Muscle of leg (tissue), 11 donors: ENCODE data around the gene DGKD. TPM values are rescaled to one million over a fixed set of nuclear protein-coding genes. Genes with fewer than 3 reads are reported as not detected.
"Not testable (repeated sequence)": the region's sequence is repeated elsewhere in the genome, so short reads cannot be mapped to it uniquely, and the experiment has no call there.

Source experiments
- DNase-seq: peaks from one replicate; pipeline ENCODE4 v3.0.0; 2013
- H3K27ac ChIP-seq: one replicate; pipeline ENCODE4 v1.5.1; 2013; ENCODE audit warnings: mild to moderate bottlenecking, low read length, control low read depth
- H3K27me3 ChIP-seq: one replicate; pipeline ENCODE4 v1.6.1; 2013; ENCODE audit warnings: low read length; ENCODE audit not compliant: control insufficient read depth, insufficient read depth
- H3K36me3 ChIP-seq: one replicate; pipeline ENCODE4 v1.6.1; 2013; ENCODE audit warnings: low read length; ENCODE audit not compliant: control insufficient read depth, insufficient read depth
- H3K4me1 ChIP-seq: one replicate; pipeline ENCODE4 v1.6.1; 2013; ENCODE audit warnings: low read length; ENCODE audit not compliant: control insufficient read depth, insufficient read depth
- H3K4me3 ChIP-seq: one replicate; pipeline ENCODE4 v1.5.1; 2013; ENCODE audit warnings: low read length, control low read depth
- H3K9me3 ChIP-seq: replicated peaks from 2 replicates; pipeline ENCODE4 v1.6.1; 2013; ENCODE audit warnings: low read depth, low read length; ENCODE audit not compliant: control insufficient read depth
- WGBS: methylation state at CpG from one replicate; pipeline ENCODE4 v1.1.5; 2013; ENCODE audit warnings: missing lambda C conversion rate; ENCODE audit not compliant: insufficient coverage; 5-methylcytosine and 5-hydroxymethylcytosine counted together
- polyA plus RNA-seq, 8 donors: library from polyadenylated mRNA; unstranded; fragments of 120-200 nt; gene quantifications; one replicate each; pipeline versions ENCODE4 v1.2.1 to v1.2.3, GENCODE V29; 2013; ENCODE audit warnings: inconsistent platforms in 1 of 8, low replicate concordance in 1 of 8; ENCODE audit not compliant: insufficient read length in 8 of 8, insufficient read depth in 1 of 8
- total RNA-seq: library from RNA; stranded (reverse); fragments of 120-200 nt; gene quantifications from one replicate; pipeline ENCODE4 v1.2.4, GENCODE V29; 2013

The DGKD gene
- total and polyA plus RNA-seq, 9 donors = 14.7 to 30.3 (median 22.3) TPM

GRCh38 chr2:233372855-233373254, 18.6 kb downstream of the DGKD start:
- DNase-seq = no peak
- peaks cover 7% of the 10 kb centered on the region for H3K4me1 ChIP-seq
- no peaks in the 10 kb centered on the region for H3K36me3 ChIP-seq
- H3K4me3 ChIP-seq = no peak overlapping the region
- H3K9me3 ChIP-seq = no peaks in the 10 kb centered on the region
- 95% methylated on average over 6 of the region's 8 CpGs for WGBS
- no peak overlapping the region for H3K27ac ChIP-seq
- H3K27me3 ChIP-seq = no peaks in the 10 kb centered on the region

GRCh38 chr2:233373316-233373715, 19.0 kb downstream of the DGKD start:
- DNase-seq = no peak
- WGBS = 78% methylated on average over 2 of the region's 5 CpGs
- H3K27me3 ChIP-seq = no peaks in the 10 kb centered on the region
- H3K36me3 ChIP-seq = no peaks in the 10 kb centered on the region
- peaks cover 7% of the 10 kb centered on the region for H3K4me1 ChIP-seq
- H3K27ac ChIP-seq = no peak overlapping the region
- no peak overlapping the region for H3K4me3 ChIP-seq
- no peaks in the 10 kb centered on the region for H3K9me3 ChIP-seq

GRCh38 chr2:233374776-233375175, 20.5 kb downstream of the DGKD start:
- H3K36me3 ChIP-seq, H3K27me3 ChIP-seq, H3K4me3 ChIP-seq, H3K9me3 ChIP-seq, DNase-seq, H3K27ac ChIP-seq, H3K4me1 ChIP-seq: not testable (repeated sequence)
- WGBS = 95% methylated on average over 5 of the region's 11 CpGs

GRCh38 chr2:233375490-233376314, 21.4 kb downstream of the DGKD start:
- Histone ChIP-seq H3K4me1 (peaks cover 7% of the 10 kb centered on the region), H3K27me3 (peaks cover 4% of the 10 kb centered on the region), H3K4me3 (no peak overlapping the region), H3K27ac (no peak overlapping the region), H3K36me3 (no peaks in the 10 kb centered on the region), H3K9me3 (no peaks in the 10 kb centered on the region)
- no peak for DNase-seq
- WGBS = 89% methylated on average over 3 of the region's 10 CpGs

- DNase-seq = no peak
- no peaks in the 10 kb centered on the region for H3K4me1 ChIP-seq
- no peaks in the 10 kb centered on the region for H3K36me3 ChIP-seq
- no peaks in the 10 kb centered on the region for H3K9me3 ChIP-seq
- H3K4me3 ChIP-seq = no peak overlapping the region
- H3K27me3 ChIP-seq = peaks cover 6% of the 10 kb centered on the region
- WGBS = 81% methylated on average over 5 of the region's 6 CpGs
- H3K27ac ChIP-seq = no peak overlapping the region
These were observed 24.7 kb downstream of the DGKD start for GRCh38 chr2:233379034-233379433.

GRCh38 chr2:233379441-233379840, 25.1 kb downstream of the DGKD start:
- no peaks in the 10 kb centered on the region for H3K36me3 ChIP-seq
- H3K9me3 ChIP-seq = no peaks in the 10 kb centered on the region
- no CpG with 5 or more reads among the region's 1 CpG for WGBS
- H3K27me3 ChIP-seq = peaks cover 6% of the 10 kb centered on the region
- H3K4me3 ChIP-seq = no peak overlapping the region
- H3K4me1 ChIP-seq = peaks cover 3% of the 10 kb centered on the region
- H3K27ac ChIP-seq = no peak overlapping the region
- DNase-seq = no peak

- H3K27ac ChIP-seq = no peak overlapping the region
- 77% methylated on average over 7 of the region's 13 CpGs for WGBS
- DNase-seq = no peak
- H3K4me3 ChIP-seq = no peak overlapping the region
- H3K9me3 ChIP-seq = no peaks in the 10 kb centered on the region
- peaks cover 6% of the 10 kb centered on the region for H3K27me3 ChIP-seq
- no peaks in the 10 kb centered on the region for H3K36me3 ChIP-seq
- peaks cover 12% of the 10 kb centered on the region for H3K4me1 ChIP-seq
These were observed 26.0 kb downstream of the DGKD start for GRCh38 chr2:233380132-233380895.

- no peak for DNase-seq
- Histone ChIP-seq H3K9me3 (no peaks in the 10 kb centered on the region), H3K36me3 (no peaks in the 10 kb centered on the region), H3K4me1 (peaks cover 19% of the 10 kb centered on the region), H3K27ac (no peak overlapping the region), H3K4me3 (no peak overlapping the region), H3K27me3 (peaks cover 6% of the 10 kb centered on the region)
- 96% methylated on average over 9 of the region's 11 CpGs for WGBS
These were observed 26.8 kb downstream of the DGKD start for GRCh38 chr2:233380995-233381637.

GRCh38 chr2:233381638-233381995, 27.3 kb downstream of the DGKD start:
- WGBS = 80% methylated on average over 1 of the region's 4 CpGs
- peaks cover 24% of the 10 kb centered on the region for H3K4me1 ChIP-seq
- no peaks in the 10 kb centered on the region for H3K36me3 ChIP-seq
- no peak overlapping the region for H3K27ac ChIP-seq
- H3K9me3 ChIP-seq = no peaks in the 10 kb centered on the region
- DNase-seq = no peak
- H3K27me3 ChIP-seq = peaks cover 6% of the 10 kb centered on the region
- H3K4me3 ChIP-seq = no peak overlapping the region

GRCh38 chr2:233384015-233384414, 29.7 kb downstream of the DGKD start:
- Histone ChIP-seq H3K4me1 (peaks cover 44% of the 10 kb centered on the region), H3K27me3 (peaks cover 6% of the 10 kb centered on the region), H3K27ac (no peak overlapping the region), H3K4me3 (no peak overlapping the region), H3K9me3 (no peaks in the 10 kb centered on the region), H3K36me3 (no peaks in the 10 kb centered on the region)
- 72% methylated on average over 10 of the region's 10 CpGs for WGBS
- no peak for DNase-seq
